Lung (tissue), 12 donors: ENCODE results near the gene DNAJC1. TPM values are rescaled to one million over a fixed set of nuclear protein-coding genes. Genes with fewer than 3 reads are reported as not detected.

ENCODE experiments used
- ATAC-seq: fragments of 200-7000 bp; cut with Tn5 transposase; one replicate; pipeline ENCODE4 v1.9.1; 2020; ENCODE audit warnings: moderate number of reproducible peaks; ENCODE audit not compliant: insufficient read depth, low FRiP score
- DNase-seq, 3 donors: peaks; one replicate each; pipeline ENCODE4 v3.0.0-alpha.2; 2013 to 2017
- H3K27ac ChIP-seq, 2 donors: one replicate each; pipeline ENCODE4 v1.5.1; 2013; ENCODE audit warnings: mild to moderate bottlenecking in 2 of 2, moderate library complexity in 2 of 2, control low read depth in 1 of 2, inconsistent platforms in 1 of 2, low read depth in 1 of 2, low read length in 1 of 2
- H3K27me3 ChIP-seq, 3 donors: one replicate each; pipeline ENCODE4 v1.5.1; 2013; ENCODE audit warnings: low read length in 2 of 3; ENCODE audit not compliant: control insufficient read depth in 3 of 3, insufficient read depth in 3 of 3
- H3K36me3 ChIP-seq, 4 donors: one replicate each; pipeline ENCODE4 v1.5.1; 2013; ENCODE audit warnings: low read length in 4 of 4, mild to moderate bottlenecking in 1 of 4, moderate library complexity in 1 of 4; ENCODE audit not compliant: control insufficient read depth in 4 of 4, insufficient read depth in 4 of 4
- H3K4me1 ChIP-seq, 5 donors: one replicate each; pipeline ENCODE4 v1.5.1; 2013; ENCODE audit warnings: low read length in 5 of 5, mild to moderate bottlenecking in 2 of 5, moderate library complexity in 1 of 5; ENCODE audit not compliant: control insufficient read depth in 5 of 5, insufficient read depth in 5 of 5
- H3K4me3 ChIP-seq: one replicate; pipeline ENCODE4 v1.5.1; 2013; ENCODE audit warnings: mild to moderate bottlenecking, control low read depth, moderate library complexity
- H3K9ac ChIP-seq, 2 donors: one replicate each; pipeline ENCODE4 v1.5.1; 2013; ENCODE audit warnings: low read length in 2 of 2, control low read depth in 1 of 2; ENCODE audit not compliant: insufficient read depth in 1 of 2
- H3K9me3 ChIP-seq, 4 donors: one replicate each; pipeline ENCODE4 v1.5.1; 2013; ENCODE audit warnings: low read length in 3 of 4, mild to moderate bottlenecking in 1 of 4, moderate library complexity in 1 of 4; ENCODE audit not compliant: control insufficient read depth in 4 of 4, insufficient read depth in 3 of 4
- WGBS, 2 donors: extraction: QIAGEN DNeasy Blood & Tissue Kit; methylation state at CpG; one replicate each; pipeline ENCODE4 v1.1.7; 2013; 5-methylcytosine and 5-hydroxymethylcytosine counted together
- polyA plus RNA-seq, 2 donors: library from polyadenylated mRNA; stranded (reverse); fragments of 200-250 nt; gene quantifications; one replicate each; pipeline ENCODE4 v1.2.1, GENCODE V29; 2013
- total RNA-seq, 2 donors: library from RNA; depleted of rRNA in 1 of 2; stranded (reverse); fragments of >200 nt in 1 of 2; gene quantifications; one replicate each; pipeline ENCODE4 v1.2.1, GENCODE V29; 2014 to 2021
- TF ChIP-seq, protein P1 (sequence below): IDR thresholded peaks from 2 replicates; pipeline ENCODE4 v1.5.1; 2012; ENCODE audit warnings: mild to moderate bottlenecking; ENCODE audit errors: control extremely low read depth, extremely low read depth
- donor health status: control.
- donor health status: control.
- donor health status: Bipolar disorder and iron deficiency.
- donor health status: healthy.
- donor health status: DM: yes; HTN: yes; CAD: no.

DNAJC1 gene
- total and polyA plus RNA-seq, 4 donors = 31.0 to 38.2 (median 35.6) TPM

DNA sequence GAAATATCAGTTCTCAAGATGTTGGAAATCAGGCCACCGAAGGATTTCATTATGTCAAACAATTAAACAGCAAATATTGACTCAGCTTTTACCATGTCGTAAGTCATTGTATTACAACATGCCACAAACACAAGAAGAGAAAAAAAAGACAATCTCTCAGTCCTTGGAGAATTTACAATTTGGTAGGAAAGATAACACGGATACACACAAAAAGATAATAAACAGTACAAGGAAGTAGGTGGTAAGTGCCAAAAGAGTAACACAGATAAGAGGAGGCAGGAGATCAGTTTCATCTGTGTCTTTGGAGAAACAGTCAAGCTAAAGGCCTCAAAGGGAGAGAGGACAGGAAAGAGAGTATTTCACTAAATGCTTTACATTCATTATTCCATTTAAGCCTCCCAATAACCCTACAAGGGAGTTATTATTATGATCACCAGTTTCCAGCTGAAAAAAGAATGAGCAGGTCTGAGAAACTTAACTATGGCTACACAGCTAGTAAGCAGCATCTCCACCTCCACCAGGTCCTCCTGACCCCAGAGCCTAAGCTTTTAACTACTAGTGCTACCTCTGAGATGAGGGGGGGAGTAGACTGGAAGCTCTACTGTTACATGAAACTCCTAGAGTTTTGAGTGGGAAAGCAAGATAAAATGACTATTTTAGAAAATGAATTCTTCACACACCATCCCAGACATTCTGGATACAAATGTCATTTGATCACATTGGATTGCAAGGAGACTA is 13.9 kb upstream of the DNAJC1 start:
- H3K9me3 ChIP-seq = peaks cover 0 to 2% (median 0%) of the 10 kb centered on the region in 4 donors
- TF ChIP-seq, protein P1, sequence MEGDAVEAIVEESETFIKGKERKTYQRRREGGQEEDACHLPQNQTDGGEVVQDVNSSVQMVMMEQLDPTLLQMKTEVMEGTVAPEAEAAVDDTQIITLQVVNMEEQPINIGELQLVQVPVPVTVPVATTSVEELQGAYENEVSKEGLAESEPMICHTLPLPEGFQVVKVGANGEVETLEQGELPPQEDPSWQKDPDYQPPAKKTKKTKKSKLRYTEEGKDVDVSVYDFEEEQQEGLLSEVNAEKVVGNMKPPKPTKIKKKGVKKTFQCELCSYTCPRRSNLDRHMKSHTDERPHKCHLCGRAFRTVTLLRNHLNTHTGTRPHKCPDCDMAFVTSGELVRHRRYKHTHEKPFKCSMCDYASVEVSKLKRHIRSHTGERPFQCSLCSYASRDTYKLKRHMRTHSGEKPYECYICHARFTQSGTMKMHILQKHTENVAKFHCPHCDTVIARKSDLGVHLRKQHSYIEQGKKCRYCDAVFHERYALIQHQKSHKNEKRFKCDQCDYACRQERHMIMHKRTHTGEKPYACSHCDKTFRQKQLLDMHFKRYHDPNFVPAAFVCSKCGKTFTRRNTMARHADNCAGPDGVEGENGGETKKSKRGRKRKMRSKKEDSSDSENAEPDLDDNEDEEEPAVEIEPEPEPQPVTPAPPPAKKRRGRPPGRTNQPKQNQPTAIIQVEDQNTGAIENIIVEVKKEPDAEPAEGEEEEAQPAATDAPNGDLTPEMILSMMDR = no peak
- no peak overlapping the region for H3K4me3 ChIP-seq
- no peaks in the 10 kb centered on the region for H3K27me3 ChIP-seq
- H3K4me1 ChIP-seq = peaks cover 0 to 35% (median 5%) of the 10 kb centered on the region in 5 donors
- no peaks in the 10 kb centered on the region for H3K36me3 ChIP-seq
- DNase-seq = peak in 2 of 3 donors; percentile 90 to 92
- peak overlapping the region in 1 of 2 donors; percentile 34 for H3K9ac ChIP-seq
- no peak for ATAC-seq
- no peak overlapping the region for H3K27ac ChIP-seq
- 18 to 25% methylated on average over 3 of the region's 3 CpGs for WGBS, 2 donors

DNA sequence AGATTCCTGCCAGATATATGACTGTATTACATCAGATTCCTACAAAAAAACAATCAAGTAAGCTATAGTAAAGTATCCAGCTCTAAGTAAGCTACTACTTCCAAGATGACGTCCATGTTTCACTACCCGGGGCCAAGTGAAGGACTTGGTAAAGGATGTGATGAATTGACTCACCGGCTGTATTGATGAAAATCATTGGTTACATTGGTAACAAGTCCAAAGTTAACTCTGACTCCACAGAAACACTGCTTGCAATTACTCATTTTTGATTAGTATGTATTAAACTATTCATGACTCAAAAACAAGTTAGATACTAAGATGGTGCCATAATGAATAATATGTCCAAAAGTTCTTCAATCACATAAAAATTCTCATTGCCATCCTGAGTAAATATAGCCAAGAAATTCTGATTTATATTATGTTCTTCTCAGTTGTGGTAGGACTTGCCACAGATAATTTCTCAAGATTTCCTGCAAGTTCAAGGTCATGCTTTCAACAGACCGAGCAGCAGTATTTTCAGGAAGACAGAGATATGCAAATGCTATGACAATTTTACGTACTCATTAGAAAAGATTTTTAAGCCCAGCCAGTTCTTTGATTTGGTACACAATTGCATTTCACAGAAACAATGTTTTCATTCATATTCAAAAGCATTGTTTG is 12.6 kb upstream of the DNAJC1 start:
- DNase-seq (peak in 1 of 3 donors; percentile 32), ATAC-seq (no peak)
- H3K36me3 ChIP-seq = no peaks in the 10 kb centered on the region
- H3K4me1 ChIP-seq = peaks cover 0 to 24% (median 0%) of the 10 kb centered on the region in 5 donors
- TF ChIP-seq, protein P1 = no peak
- H3K27ac ChIP-seq = no peak overlapping the region
- 57 to 76% methylated on average over 5 of the region's 5 CpGs for WGBS, 2 donors
- H3K27me3 ChIP-seq = no peaks in the 10 kb centered on the region
- no peak overlapping the region for H3K9ac ChIP-seq
- H3K9me3 ChIP-seq = no peaks in the 10 kb centered on the region
- no peak overlapping the region for H3K4me3 ChIP-seq

DNA sequence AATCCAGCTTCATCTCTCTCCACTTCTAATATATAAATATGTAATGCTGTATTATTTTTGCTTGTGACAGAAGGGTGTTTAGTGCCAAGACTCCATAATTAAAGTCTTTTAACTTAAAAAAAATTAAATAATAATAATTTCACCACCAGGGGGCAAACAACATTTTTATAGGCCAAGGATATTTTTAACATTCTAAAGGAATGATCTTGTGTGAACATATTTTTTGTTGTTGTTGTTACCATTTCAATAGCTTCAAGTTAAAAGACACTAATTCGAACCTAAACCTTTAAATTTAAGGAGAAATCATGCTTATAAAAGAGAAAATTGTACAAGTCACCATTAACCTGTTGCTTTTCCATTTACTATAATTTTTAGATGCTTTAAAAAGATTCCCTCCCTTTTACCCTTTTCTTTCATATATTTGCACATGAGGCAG is 7.5 kb upstream of the DNAJC1 start:
- ATAC-seq (no peak), DNase-seq (peak in 2 of 3 donors; percentile 80 to 84)
- H3K4me3 ChIP-seq = no peak overlapping the region
- WGBS, 2 donors = 24 to 50% methylated on average over 1 of the region's 1 CpG
- TF ChIP-seq, protein P1 = no peak
- no peaks in the 10 kb centered on the region for H3K9me3 ChIP-seq
- H3K36me3 ChIP-seq = no peaks in the 10 kb centered on the region
- H3K27me3 ChIP-seq = no peaks in the 10 kb centered on the region
- peak overlapping the region in 1 of 2 donors; percentile 26 for H3K9ac ChIP-seq
- H3K27ac ChIP-seq = no peak overlapping the region
- H3K4me1 ChIP-seq = peaks cover 0 to 14% (median 0%) of the 10 kb centered on the region in 5 donors
